ENCODE measurements around the gene EXD3. TPM values are rescaled to one million over a fixed set of nuclear protein-coding genes. Genes with fewer than 3 reads are reported as not detected.

The EXD3 gene
- total and polyA plus RNA-seq, 9 of the 15 experiments (the other 6 are each of a cell fraction or from before 2014, with no cell fraction given): 0.29 to 12.5 (median 3.9) TPM

DNA sequence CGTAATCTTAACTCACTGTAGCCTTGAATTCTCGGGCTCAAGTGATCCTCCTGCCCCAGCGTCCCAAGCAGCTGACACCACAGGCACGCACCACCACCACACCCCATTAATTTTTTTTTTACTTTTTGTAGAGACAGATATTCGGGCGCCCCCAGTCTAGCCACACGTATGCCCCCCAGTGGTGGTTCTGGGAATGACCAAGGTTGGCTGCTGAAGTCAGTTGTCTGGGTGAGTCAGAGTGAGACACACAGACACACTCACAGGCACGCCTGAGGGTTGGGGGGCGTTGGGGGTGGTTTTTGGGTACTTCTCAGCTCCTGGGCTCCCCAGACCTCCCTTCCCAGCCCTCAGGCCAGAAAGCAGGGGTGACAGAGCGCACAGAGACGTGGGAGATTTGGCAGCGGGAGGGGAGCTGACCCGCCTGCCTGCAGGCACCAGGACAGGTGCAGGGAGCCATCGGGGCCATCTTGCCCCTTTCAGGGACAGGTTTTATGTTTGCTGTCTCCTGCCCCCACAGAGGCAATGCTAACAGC is 22.4 kb upstream of the EXD3 start (continued):
- TF ChIP-seq, protein P1, sequence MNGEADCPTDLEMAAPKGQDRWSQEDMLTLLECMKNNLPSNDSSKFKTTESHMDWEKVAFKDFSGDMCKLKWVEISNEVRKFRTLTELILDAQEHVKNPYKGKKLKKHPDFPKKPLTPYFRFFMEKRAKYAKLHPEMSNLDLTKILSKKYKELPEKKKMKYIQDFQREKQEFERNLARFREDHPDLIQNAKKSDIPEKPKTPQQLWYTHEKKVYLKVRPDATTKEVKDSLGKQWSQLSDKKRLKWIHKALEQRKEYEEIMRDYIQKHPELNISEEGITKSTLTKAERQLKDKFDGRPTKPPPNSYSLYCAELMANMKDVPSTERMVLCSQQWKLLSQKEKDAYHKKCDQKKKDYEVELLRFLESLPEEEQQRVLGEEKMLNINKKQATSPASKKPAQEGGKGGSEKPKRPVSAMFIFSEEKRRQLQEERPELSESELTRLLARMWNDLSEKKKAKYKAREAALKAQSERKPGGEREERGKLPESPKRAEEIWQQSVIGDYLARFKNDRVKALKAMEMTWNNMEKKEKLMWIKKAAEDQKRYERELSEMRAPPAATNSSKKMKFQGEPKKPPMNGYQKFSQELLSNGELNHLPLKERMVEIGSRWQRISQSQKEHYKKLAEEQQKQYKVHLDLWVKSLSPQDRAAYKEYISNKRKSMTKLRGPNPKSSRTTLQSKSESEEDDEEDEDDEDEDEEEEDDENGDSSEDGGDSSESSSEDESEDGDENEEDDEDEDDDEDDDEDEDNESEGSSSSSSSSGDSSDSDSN (IDR thresholded peaks at IDR 0.05; ENCODE audit: borderline replicate concordance in 1 of 2, low read depth in 2 of 2, low read length in 2 of 2): no peak
- no peak for TF ChIP-seq OTX1 (CRISPR knock-in tag; IDR thresholded peaks at IDR 0.05)
- TF ChIP-seq, protein P2, sequence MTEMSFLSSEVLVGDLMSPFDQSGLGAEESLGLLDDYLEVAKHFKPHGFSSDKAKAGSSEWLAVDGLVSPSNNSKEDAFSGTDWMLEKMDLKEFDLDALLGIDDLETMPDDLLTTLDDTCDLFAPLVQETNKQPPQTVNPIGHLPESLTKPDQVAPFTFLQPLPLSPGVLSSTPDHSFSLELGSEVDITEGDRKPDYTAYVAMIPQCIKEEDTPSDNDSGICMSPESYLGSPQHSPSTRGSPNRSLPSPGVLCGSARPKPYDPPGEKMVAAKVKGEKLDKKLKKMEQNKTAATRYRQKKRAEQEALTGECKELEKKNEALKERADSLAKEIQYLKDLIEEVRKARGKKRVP (CRISPR knock-in tag; IDR thresholded peaks at IDR 0.05): no peak
- TF ChIP-seq, protein P3, sequence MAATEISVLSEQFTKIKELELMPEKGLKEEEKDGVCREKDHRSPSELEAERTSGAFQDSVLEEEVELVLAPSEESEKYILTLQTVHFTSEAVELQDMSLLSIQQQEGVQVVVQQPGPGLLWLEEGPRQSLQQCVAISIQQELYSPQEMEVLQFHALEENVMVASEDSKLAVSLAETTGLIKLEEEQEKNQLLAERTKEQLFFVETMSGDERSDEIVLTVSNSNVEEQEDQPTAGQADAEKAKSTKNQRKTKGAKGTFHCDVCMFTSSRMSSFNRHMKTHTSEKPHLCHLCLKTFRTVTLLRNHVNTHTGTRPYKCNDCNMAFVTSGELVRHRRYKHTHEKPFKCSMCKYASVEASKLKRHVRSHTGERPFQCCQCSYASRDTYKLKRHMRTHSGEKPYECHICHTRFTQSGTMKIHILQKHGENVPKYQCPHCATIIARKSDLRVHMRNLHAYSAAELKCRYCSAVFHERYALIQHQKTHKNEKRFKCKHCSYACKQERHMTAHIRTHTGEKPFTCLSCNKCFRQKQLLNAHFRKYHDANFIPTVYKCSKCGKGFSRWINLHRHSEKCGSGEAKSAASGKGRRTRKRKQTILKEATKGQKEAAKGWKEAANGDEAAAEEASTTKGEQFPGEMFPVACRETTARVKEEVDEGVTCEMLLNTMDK (IDR thresholded peaks at IDR 0.05; ENCODE audit: borderline replicate concordance, insufficient read depth, low read depth, low read length, poor library complexity, severe bottlenecking): peak; percentile 21
- TF ChIP-seq, protein P4, sequence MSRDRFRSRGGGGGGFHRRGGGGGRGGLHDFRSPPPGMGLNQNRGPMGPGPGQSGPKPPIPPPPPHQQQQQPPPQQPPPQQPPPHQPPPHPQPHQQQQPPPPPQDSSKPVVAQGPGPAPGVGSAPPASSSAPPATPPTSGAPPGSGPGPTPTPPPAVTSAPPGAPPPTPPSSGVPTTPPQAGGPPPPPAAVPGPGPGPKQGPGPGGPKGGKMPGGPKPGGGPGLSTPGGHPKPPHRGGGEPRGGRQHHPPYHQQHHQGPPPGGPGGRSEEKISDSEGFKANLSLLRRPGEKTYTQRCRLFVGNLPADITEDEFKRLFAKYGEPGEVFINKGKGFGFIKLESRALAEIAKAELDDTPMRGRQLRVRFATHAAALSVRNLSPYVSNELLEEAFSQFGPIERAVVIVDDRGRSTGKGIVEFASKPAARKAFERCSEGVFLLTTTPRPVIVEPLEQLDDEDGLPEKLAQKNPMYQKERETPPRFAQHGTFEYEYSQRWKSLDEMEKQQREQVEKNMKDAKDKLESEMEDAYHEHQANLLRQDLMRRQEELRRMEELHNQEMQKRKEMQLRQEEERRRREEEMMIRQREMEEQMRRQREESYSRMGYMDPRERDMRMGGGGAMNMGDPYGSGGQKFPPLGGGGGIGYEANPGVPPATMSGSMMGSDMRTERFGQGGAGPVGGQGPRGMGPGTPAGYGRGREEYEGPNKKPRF (IDR thresholded peaks at IDR 0.05; ENCODE audit: low read depth, low read length): no peak
- no peak for TF ChIP-seq ZNF212 (CRISPR knock-in tag; IDR thresholded peaks at IDR 0.05)
- peak; percentile 84; the same call in 1 of the 2 replicates for TF ChIP-seq ZBTB7A (IDR thresholded peaks at IDR 0.05; ENCODE audit: borderline replicate concordance, control insufficient read depth, low read depth, low read length)
- no peak for TF ChIP-seq ZNF583 (CRISPR knock-in tag; IDR thresholded peaks at IDR 0.05)
- no peak for TF ChIP-seq KDM1A (IDR thresholded peaks at IDR 0.05)
- no peak for TF ChIP-seq RBBP5 (IDR thresholded peaks at IDR 0.05; ENCODE audit: borderline replicate concordance, insufficient read depth, low read length, poor library complexity, severe bottlenecking)
- TF ChIP-seq, protein P5, sequence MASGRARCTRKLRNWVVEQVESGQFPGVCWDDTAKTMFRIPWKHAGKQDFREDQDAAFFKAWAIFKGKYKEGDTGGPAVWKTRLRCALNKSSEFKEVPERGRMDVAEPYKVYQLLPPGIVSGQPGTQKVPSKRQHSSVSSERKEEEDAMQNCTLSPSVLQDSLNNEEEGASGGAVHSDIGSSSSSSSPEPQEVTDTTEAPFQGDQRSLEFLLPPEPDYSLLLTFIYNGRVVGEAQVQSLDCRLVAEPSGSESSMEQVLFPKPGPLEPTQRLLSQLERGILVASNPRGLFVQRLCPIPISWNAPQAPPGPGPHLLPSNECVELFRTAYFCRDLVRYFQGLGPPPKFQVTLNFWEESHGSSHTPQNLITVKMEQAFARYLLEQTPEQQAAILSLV (tag; IDR thresholded peaks at IDR 0.05): no peak
- TF ChIP-seq, protein P6, sequence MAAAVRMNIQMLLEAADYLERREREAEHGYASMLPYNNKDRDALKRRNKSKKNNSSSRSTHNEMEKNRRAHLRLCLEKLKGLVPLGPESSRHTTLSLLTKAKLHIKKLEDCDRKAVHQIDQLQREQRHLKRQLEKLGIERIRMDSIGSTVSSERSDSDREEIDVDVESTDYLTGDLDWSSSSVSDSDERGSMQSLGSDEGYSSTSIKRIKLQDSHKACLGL (CRISPR knock-in tag; IDR thresholded peaks at IDR 0.05; ENCODE audit: borderline replicate concordance, poor library complexity, severe bottlenecking): no peak
- no peak for TF ChIP-seq ZEB2 (IDR thresholded peaks at IDR 0.05)
- no peak for TF ChIP-seq NFYB (IDR thresholded peaks at IDR 0.05; ENCODE audit: extremely low read depth, insufficient read length)
- peak; percentile 21; the same call in 1 of the 2 replicates for TF ChIP-seq ARID2 (IDR thresholded peaks at IDR 0.05)
- TF ChIP-seq, protein P7, sequence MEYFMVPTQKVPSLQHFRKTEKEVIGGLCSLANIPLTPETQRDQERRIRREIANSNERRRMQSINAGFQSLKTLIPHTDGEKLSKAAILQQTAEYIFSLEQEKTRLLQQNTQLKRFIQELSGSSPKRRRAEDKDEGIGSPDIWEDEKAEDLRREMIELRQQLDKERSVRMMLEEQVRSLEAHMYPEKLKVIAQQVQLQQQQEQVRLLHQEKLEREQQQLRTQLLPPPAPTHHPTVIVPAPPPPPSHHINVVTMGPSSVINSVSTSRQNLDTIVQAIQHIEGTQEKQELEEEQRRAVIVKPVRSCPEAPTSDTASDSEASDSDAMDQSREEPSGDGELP (CRISPR knock-in tag; IDR thresholded peaks at IDR 0.05; ENCODE audit: borderline replicate concordance): peak; percentile 68; the same call in 1 of the 2 replicates
